NCI-H2227 treated with DMSO at 0.1 percent for 48 hours (cell line): ENCODE data around the gene YY1.
"Not testable (repeated sequence)": the region's sequence is repeated elsewhere in the genome, so short reads cannot be mapped to it uniquely, and the experiment has no call there.

Source experiments
- DNase-seq: peaks from one replicate; lab custom pipeline; 2025; lab: John Stamatoyannopoulos, UW

Gene YY1

GRCh38 chr14:100243020-100243419 lies 4.1 kb downstream of the YY1 start:
- DNase-seq, result no peak

GRCh38 chr14:100246809-100247428 lies 8.0 kb downstream of the YY1 start:
- DNase-seq, result peak; percentile 17

DNA sequence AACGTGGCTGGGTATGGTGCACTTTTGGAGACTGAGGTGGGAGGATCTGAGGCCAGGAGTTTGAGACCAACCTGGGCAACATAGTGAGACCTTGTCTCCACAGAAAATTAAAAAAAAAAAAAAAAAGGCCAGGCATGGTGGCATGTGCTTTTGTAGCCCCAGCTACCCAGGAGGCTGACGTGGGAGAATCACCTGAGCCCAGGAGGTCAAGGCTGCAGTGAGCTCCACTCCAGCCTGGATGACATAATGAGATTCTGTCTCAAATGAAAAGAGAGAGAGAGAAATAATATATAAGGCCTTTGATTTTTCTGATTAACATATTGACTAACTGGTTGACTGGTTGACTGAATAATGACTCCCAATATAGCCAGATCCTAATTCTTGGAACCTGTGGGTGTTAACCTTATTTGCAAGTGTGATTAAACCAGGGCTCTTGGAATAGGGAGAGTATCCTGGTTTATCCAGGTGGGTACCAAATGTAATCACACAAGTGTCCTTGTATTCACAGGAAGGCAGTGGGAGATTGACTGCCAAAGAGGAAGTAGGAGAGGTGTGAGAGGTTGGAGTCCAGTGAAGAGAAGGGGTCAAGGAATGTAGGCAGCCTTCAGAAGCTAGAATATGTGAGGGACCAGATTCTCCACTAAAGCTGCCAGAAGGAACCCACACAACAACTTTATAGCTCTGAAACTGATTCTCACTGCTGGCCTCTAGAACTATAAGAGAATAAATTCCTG lies 12.0 kb downstream of the YY1 start:
- no peak for DNase-seq

- DNase-seq, result no peak
Observed at GRCh38 chr14:100252684-100253083, 13.7 kb downstream of the YY1 start.

DNA sequence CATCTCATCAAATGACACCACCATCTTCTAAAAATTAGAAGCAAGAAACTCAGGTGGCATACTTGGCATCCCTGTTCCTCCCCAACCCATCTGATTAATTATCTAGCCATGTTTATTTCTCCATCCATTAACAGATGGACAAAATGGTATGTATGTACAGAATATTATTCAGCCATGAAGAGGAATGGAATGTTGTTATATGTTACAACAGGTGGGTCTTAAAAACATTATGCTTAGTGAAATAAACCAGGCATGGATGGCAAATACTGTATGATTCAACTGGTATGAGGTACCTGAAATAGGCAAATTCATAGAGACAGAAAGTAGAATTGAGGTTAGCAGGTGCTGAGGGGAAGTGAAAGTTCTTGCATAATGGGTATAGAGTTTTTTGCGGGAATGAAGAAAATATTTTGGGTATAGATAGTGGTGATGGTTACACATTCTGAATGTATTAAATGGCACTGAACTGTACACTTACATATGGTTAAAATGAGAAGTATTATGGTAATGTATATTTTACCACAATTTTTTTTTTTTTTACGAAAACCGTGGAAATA lies 17.5 kb downstream of the YY1 start:
- no peak for DNase-seq

DNA sequence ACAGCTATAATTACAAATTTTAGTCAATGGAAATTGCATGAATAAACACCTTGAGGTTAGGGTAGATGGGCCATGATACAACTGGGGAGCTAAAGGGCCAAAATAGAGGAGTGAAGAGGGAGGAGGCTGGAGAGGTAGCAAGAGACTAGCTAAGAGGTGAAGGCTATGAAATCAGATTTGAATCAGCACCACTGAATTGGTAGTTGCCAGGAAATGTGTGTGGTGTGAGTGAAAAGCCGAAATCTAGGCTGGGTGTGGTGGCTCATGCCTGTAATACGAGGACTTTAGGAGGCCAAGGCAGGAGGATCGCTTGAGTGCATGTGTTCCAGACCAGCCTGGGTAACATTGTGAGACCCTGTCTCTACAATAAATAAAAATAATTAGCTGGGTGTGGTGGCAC lies 22.7 kb downstream of the YY1 start:
- DNase-seq, result no peak

DNA sequence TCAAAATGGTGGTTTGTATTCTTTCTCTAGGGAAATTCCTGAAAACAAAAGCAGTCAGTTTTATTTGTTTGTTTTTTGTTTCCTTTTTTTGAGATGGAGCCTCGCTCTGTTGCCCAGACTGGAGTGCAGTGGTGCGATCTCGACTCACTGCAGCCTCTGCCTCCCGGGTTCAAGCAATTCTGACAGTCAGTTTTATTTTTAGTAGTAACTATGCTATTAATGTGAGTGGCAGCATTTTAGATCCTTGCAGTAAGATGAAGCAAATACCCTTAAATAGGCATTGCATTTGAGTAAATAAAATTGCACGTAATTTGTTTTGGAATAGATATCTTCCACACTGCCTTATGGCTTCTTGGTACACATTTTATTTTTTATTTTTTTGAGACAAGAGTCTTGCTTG lies 23.6 kb downstream of the YY1 start:
- DNase-seq, result no peak

- DNase-seq, result no peak
Observed at GRCh38 chr14:100263141-100263540, 24.2 kb downstream of the YY1 start.

DNA sequence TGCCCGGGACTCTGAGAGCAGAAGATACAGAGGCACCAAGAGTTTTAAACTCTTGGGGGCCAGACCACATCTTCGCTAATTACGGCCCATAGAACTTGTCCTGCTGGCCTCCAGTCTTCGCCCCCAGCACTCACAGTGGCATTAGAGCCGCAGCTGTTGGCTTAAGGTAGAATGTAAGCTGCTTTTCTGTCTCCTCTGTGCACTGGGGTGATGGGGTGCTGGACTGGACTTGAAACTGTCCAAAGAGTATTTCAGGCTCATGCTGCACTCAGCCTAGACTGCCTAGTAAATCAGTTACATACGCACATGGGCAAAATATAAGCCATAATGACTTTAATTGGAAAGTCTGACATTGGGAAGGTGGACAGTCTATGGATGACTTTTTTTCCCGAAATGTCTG lies 29.0 kb downstream of the YY1 start:
- no peak for DNase-seq

DNA sequence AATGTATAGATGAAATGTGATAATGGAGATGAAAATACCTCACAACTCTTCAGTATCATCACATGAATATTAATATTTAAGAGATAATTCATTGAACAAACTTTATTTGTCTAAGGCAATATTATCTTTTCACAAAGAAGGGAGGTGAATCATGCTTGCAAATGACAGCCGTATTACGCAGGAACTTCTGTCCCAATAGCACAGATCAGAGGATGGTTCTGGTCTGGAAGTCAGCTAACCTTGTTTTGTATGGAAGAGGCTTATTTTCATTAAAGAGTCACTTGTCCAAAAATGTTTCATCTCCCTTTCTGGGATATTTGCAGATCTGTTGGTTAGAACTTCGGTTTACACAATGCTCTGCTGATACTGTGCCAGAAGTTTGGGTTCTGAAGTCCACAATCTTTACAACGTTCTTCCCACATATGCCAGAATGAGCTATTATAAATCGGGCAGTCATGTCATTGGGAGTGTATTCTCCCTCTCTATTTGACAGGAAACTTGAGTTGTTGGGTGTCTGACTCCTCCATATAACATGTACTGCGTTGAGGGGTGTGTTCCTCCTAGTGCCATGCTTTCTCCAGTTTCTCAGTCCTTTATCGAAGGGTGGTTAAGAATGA lies 29.8 kb downstream of the YY1 start:
- DNase-seq, result no peak

- no peak for DNase-seq
Observed at GRCh38 chr14:100271247-100271939, 32.4 kb downstream of the YY1 start.

- no peak for DNase-seq
Observed at GRCh38 chr14:100274250-100274649, 35.3 kb downstream of the YY1 start.

DNA sequence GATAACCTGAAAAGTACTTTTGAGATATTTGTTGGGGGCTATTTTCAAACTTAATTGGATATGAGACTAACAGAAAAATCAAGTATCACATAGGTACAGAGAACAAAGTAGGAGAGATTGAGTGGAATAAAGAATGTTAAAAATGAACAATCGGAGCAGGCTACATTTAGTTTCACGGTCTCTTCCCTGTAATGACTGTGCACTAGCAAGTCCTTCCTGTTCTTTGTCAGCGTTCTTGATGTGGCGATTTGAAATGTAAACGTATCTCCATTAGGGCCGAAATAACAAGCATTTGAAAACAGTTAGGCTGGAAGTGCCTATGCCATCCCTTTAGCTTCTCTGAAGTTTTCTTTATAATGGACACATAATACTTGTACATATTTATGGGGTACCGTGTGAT lies 36.3 kb downstream of the YY1 start:
- DNase-seq, result no peak

- DNase-seq, result no peak
Observed at GRCh38 chr14:100278702-100279101, 39.8 kb downstream of the YY1 start.

- DNase-seq, result no peak
Observed at GRCh38 chr14:100279133-100279532, 40.2 kb downstream of the YY1 start.

DNA sequence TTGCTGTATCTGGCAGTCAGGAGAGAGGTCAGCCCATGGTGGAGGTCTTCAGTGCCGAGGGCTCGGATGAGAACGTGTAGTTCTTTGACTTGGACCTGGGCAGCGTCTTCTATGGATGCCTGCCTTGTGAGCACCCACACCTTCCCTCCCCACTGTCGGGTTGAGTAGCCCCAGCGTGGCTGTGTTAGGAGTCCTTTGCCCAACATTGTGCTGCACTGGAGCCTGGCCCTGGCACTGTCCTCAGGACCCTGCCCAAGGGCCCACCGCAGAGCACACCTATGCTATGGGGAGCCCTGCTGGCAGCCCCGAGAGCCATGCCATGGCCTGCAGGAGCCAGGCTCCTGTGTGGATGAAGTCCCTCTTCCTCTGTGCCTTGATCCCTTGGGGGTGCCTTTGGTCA lies 40.6 kb downstream of the YY1 start:
- DNase-seq, result no peak

- DNase-seq, result no peak
Observed at GRCh38 chr14:100281286-100282082, 42.5 kb downstream of the YY1 start.

DNA sequence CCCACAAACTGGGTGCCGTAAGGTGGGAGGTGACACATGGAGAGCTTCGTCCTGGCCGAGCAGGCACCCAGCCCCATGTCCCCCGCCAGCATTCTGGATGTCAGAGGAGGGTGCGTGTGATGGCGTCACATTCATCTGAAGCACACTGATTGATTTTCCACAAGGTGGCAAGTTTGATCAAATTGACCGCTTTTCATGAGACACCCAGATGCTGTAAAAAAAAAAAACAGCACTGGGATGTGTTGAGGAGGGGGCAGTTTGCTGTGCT lies 43.1 kb downstream of the YY1 start:
- no peak for DNase-seq

- no peak for DNase-seq
Observed at GRCh38 chr14:100282766-100283419, 43.9 kb downstream of the YY1 start.

- not testable (repeated sequence) for DNase-seq
Observed at GRCh38 chr14:100283436-100283835, 44.5 kb downstream of the YY1 start.
